GM15510 (cell line): ENCODE measurements around the gene CFAP99.

Source experiments
- POLR2A ChIP-seq: IDR thresholded peaks from 3 replicates; pipeline ENCODE4 v1.6.1; 2011; ENCODE audit warnings: borderline replicate concordance; ENCODE audit not compliant: insufficient read length; ENCODE audit errors: extremely low read depth

CFAP99 gene

DNA sequence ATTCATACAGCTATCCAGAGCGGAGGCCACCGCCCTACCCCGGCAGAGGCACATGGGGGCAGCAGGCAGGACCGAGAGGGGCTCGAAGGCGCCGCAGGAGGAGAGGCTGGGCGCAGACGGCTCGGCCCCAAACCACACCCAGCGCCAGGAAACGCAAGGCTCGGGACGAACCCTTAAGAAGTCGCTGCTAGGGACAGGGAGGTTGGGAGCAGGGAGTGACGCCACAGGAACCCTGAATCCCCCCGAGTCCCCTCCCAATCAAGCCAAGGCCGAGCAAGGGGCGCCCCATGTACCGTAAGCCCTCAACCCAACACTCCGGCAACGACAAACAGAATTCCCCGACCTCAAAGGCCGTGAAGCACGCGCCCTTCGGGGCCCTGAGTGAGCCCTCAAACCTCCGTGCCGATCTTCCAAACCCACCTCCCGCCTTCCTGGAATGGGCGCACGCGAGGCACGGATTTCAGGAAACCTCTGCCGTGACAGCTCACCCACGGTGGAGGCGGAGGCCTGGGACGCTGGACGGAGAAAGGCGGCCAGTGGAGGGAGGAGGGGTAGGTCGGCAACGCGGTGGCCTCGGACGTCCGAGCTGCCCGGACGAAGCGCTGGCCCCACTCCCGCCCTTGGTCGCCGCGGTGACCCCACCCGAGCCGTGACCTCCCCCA, 2.1 kb upstream of the CFAP99 start:
- TF ChIP-seq POLR2A, result no peak

DNA sequence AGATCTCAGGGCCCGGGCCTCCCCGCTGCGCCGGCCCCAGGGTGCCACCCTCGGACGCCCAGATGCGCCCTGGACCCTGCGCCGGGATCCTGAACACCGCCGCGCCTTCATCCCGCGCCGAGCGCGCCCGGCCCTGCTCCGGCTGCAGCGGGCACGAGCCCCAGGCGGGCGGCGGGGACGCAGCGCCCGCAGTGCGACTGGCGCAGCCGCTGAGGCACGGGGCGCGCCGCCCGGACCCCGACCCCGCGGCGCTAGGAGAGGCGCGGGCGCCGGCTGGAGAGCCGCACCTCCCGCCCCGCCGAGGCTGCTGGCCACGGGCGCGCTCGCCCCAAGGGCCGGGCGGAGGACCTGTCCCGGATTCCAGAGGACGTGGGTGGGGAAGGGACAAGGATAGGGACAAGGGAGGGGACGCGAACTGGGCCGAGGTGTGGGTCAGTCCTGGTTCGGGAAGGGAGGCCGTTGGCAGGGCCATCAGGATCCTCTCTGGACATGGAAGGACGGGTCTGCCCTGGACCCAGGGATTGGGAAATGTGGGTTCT, 1.5 kb upstream of the CFAP99 start:
- TF ChIP-seq POLR2A, result no peak

DNA sequence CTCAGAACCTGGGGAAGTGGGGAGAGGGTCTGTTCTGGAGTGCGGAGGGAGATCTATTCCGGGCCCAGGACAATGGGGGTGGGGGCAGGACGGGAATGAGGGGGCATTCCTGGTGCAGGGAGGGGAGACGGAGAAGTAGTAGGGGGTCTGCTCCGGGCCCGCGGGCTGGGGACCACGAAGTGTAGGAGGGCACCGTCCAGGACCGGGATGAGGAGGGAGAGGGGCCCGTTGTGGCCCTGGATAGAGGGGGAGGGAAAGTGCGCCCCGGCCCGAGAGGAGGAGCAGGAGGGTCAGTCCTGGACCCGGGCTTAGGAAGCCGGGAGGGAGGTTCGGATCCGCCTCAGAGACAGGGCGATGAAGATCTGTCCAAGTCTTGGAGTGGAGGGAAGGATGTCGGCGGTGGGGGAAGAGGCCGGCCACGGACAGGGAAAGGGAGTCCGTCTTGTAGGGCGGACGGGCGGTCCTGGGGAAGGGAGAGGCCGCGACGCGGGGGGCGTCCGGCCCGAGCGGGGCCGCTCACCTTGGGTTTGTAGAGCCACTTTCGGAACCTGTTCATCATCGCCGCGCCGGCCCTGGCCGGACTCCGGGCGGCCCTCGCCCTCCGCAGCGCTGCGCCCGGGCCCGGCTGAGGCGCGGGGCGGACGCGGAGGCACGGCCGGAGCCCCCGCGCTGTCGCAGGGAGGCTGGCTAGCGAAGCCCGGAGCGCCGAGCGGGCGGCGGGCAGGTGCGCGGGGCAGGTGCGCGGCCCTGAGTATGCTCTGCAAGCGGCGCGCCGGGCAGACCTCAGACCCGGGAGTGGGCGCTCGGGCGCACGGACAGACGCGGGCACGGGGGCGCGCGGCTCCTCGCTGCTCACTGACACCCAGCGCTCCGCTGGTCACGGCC, 748 bp upstream of the CFAP99 start, which contains the start of gene ZFYVE28:
ZFYVE28 (minus strand) TSS at position 881 of the 885 bp plus-strand sequence; CDS start at position 559, 322 bp downstream.
- peak; percentile 20 for TF ChIP-seq POLR2A

DNA sequence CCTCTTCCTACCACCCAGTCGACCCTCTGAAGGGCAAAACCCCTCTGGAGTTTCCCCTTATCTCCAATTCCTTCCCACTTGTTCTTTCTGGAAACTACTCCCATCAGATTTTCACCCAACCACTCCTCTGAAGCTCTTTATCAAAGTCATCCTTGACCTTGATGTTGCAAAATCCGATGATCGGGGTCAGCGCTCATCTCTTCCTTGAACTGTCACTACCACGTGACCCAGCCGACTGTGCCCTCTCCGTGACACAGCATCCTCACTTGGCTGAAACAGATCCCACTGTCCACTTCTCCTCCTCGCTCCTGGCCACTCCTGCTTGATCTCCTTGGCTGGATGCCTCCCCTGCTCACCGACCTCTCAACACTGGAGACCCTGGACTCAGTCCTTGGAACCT, 1.1 kb downstream of the CFAP99 start:
- no peak for TF ChIP-seq POLR2A

DNA sequence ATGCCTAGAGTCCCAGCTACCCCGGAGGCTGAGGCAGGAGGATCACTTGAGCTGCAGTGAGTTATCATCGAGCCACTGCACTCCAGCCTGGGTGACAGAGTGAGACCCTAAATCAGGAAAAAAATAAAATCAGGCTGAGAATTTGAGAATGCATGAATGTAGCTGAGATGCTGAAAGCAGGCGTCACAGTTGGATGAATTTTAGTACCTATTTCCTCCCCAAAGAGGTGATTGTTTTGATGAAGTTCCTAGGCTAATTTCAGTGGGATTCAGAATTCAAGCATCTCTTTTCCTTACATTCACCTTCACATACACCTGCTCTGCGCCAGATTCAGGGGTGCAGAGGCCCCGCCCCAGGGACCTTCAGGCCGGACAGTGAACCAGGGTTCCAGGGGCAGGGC, 3.2 kb downstream of the CFAP99 start:
- no peak for TF ChIP-seq POLR2A

DNA sequence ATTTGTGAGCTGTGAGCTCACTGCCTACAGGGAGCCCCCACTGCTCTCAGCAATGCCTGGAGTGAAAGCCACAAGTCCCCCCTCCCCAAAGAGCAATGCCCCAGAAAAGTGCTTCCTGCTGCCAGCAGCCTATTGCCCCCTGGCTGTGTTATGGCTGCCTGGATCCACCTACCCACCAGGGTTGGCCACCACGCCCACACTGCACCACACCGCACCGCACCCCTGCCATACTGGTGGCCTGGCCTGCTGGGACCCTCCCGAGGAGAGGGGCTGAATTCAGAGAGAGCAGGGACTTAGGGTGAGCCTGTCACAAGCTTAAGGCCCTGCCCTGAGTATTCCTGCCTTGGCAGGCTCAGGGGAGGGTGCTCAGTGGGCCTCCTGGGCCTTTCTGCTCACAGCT, 4.3 kb downstream of the CFAP99 start:
- no peak for TF ChIP-seq POLR2A

DNA sequence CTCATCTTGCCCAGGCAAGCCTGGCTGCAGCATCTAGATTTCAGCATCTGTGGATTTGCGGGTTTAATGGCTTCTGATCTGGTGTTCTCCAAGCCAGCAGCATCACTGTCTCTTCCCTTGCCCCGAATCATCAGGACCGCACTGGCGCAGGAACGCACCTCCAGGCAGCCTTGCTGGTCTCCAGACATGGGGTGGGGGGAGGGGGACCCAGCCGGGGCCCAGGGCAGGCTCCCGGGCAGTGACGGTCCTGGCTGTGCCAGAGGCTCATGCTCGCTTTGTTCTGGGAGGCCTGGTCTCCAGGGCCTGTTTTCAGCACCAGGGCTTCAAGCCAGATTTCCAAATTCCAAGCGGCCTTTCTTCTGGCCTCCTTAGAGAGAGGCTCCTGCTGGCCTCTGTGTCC, 4.9 kb downstream of the CFAP99 start:
- TF ChIP-seq POLR2A, result no peak

- TF ChIP-seq POLR2A, result no peak
Measured at GRCh38 chr4:2424581-2424980, 5.8 kb downstream of the CFAP99 start.

GRCh38 chr4:2425386-2426068, 6.8 kb downstream of the CFAP99 start:
- TF ChIP-seq POLR2A, result no peak

DNA sequence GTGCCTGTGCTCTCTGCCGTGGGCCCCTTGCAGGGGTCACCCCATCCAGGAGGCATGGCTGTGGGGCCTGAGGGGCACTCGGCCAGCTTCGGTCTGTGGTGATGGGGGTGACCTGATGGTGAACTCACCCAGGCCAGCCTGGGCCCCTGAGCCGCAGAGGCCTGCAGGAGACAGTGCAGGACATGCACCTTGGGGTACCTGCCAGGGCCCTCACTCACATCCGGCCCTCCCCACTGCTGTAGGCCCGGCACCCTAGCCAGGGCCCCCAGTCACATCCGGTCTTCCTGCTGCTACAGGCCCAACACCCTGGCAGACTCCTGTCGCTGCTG, 7.3 kb downstream of the CFAP99 start:
- TF ChIP-seq POLR2A, result no peak

DNA sequence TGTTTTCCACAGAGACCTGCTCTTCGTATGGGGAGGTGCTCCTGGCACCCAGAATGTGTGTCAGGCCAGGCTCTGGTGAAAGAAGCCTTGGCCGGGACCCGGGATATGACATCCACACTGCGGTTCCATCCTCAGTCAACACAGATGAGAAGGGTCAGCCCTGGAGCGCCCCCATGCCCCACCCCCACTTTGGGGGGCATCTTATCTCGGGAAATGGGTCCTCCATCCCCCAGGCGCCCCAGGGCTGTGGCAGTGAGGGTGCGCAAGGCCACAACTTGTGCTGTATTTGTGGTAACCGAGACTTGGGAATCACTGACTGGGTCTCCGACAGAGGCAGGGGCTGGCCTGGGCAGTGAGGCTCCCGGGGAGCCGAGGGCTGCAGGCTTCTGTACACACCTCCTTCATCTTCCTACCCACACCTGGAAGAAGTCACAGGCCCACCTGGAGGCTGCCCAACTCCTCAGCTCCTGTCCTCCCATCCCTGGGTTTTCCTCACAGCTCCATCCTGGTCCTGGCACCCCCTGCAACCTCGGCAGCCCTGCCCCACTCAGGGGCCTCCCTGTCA, 8.0 kb downstream of the CFAP99 start:
- no peak for TF ChIP-seq POLR2A

- no peak for TF ChIP-seq POLR2A
Measured at GRCh38 chr4:2427383-2428334, 8.9 kb downstream of the CFAP99 start.

GRCh38 chr4:2428496-2429213, 9.9 kb downstream of the CFAP99 start:
- TF ChIP-seq POLR2A, result no peak
